GM12878 (cell line): ENCODE data around the gene SFT2D1. TPM values are rescaled to one million over a fixed set of nuclear protein-coding genes. Genes with fewer than 3 reads are reported as not detected.

Source experiments
- ATAC-seq: fragments of 200-7000 bp; cut with Tn5 transposase; 3 replicates; pipeline ENCODE4 v1.9.1; 2020; ENCODE audit warnings: mild to moderate bottlenecking, moderate library complexity
- BruUV-seq: library from RNA; stranded (reverse); fragments of 400-500 nt; replicated peaks from 2 replicates; lab custom pipeline; 2021; lab: Mats Ljungman, UMichigan
- CTCF ChIA-PET: fragments of 300-600 bp; sonication (Branson Sonifier 250); formaldehyde crosslinking; extraction: SDS; loops from one replicate; lab custom pipeline; 2021; ENCODE audit warnings: inconsistent platforms; lab: Yijun Ruan, JAX
- POLR2A ChIA-PET: fragments of 350-600 bp; formaldehyde crosslinking; extraction: SDS; loops from one replicate; lab custom pipeline; 2021; ENCODE audit warnings: inconsistent platforms; lab: Charles Lee
- RAD21 ChIA-PET: fragments of 300-600 bp; sonication (Branson Sonifier 250); formaldehyde crosslinking; loops from one replicate; lab custom pipeline; 2023; ENCODE audit warnings: antibody characterized with exemption; ENCODE audit not compliant: unreplicated experiment; lab: Charles Lee
- SMC1A ChIA-PET: fragments of 300-600 bp; sonication (Branson Sonifier 250); formaldehyde crosslinking; loops from one replicate; lab custom pipeline; 2023; ENCODE audit not compliant: unreplicated experiment, uncharacterized antibody; lab: Charles Lee
- DNase-seq: peaks from one replicate; pipeline ENCODE4 v3.0.0-alpha.2; 2011; ENCODE audit warnings: low read depth, low spot score
- FAIRE-seq: peaks from 3 replicates; lab custom pipeline; 2011; peaks lifted over from hg19 to GRCh38; lab: Jason Lieb, UNC
- H2AFZ ChIP-seq: 2 replicates; pipeline ENCODE4 v1.6.0; 2011; ENCODE audit warnings: low read depth, low read length, control low read depth; ENCODE audit not compliant: control insufficient read depth
- H3K27ac ChIP-seq: 2 replicates; pipeline ENCODE4 v1.5.1; 2011; ENCODE audit warnings: control low read depth; ENCODE audit not compliant: control insufficient read depth, insufficient read depth
- H3K27me3 ChIP-seq, 2 experiments: replicated peaks in 1 of 2; 2 replicates each; pipeline versions ENCODE4 v1.6.0 to v1.6.1; 2011; ENCODE audit warnings: low read length in 1 of 2; ENCODE audit not compliant: control insufficient read depth in 2 of 2, insufficient read depth in 2 of 2
- H3K36me3 ChIP-seq, 2 experiments: 2 replicates each; pipeline ENCODE4 v1.5.1; 2011; ENCODE audit warnings: low read length in 1 of 2; ENCODE audit not compliant: control insufficient read depth in 2 of 2, insufficient read depth in 2 of 2
- H3K4me1 ChIP-seq: 2 replicates; pipeline ENCODE4 v1.6.1; 2011; ENCODE audit warnings: mild to moderate bottlenecking, low read length, moderate library complexity, mixed read lengths; ENCODE audit not compliant: control insufficient read depth, insufficient read depth
- H3K4me2 ChIP-seq: 2 replicates; pipeline ENCODE4 v1.6.0; 2011; ENCODE audit warnings: control low read depth; ENCODE audit not compliant: control insufficient read depth, insufficient read depth
- H3K4me3 ChIP-seq: fragments of 200-600 bp; sonication (generic); 2 replicates; pipeline ENCODE4 v1.5.1; 2016
- H3K79me2 ChIP-seq: 2 replicates; pipeline ENCODE4 v1.6.0; 2011; ENCODE audit warnings: low read length; ENCODE audit not compliant: control insufficient read depth, insufficient read depth
- H3K9ac ChIP-seq: 2 replicates; pipeline ENCODE4 v1.8.0; 2011; ENCODE audit warnings: low read length, control low read depth, mixed read lengths; ENCODE audit not compliant: control insufficient read depth, insufficient read depth
- H3K9me3 ChIP-seq: replicated peaks from 3 replicates; pipeline ENCODE4 v1.5.1; 2011; ENCODE audit warnings: mild to moderate bottlenecking, low read length; ENCODE audit not compliant: control insufficient read depth, insufficient read depth
- H4K20me1 ChIP-seq: 2 replicates; pipeline ENCODE4 v1.6.0; 2011; ENCODE audit not compliant: control insufficient read depth, insufficient read depth
- CHD1 ChIP-seq: IDR thresholded peaks from 2 replicates; pipeline ENCODE4 v1.6.1; 2012; ENCODE audit warnings: low read depth, low read length, improper control_type of control experiment
- CHD2 ChIP-seq: IDR thresholded peaks from 2 replicates; pipeline ENCODE4 v1.6.1; 2011; ENCODE audit warnings: low read depth, low read length, improper control_type of control experiment, borderline replicate concordance
- EGR1 ChIP-seq, 2 experiments: IDR thresholded peaks; 1 replicate in 1 of 2; 2 replicates in 1 of 2; pipeline ENCODE4 v1.6.1; 2011 to 2012; ENCODE audit warnings: low read depth in 2 of 2, low read length in 2 of 2, borderline replicate concordance in 1 of 2, mild to moderate bottlenecking in 1 of 2, moderate library complexity in 1 of 2
- FOXK2 ChIP-seq: fragments of 450-650 bp; IDR thresholded peaks from 2 replicates; pipeline ENCODE4 v1.6.1; 2017; ENCODE audit warnings: mild to moderate bottlenecking, moderate library complexity
- MEF2A ChIP-seq: IDR thresholded peaks from 2 replicates; pipeline ENCODE4 v1.6.1; 2011; ENCODE audit warnings: low read depth, mild to moderate bottlenecking, low read length, moderate library complexity; ENCODE audit not compliant: insufficient read depth
- NBN ChIP-seq: fragments of 450-650 bp; IDR thresholded peaks from 2 replicates; pipeline ENCODE4 v1.6.1; 2016
- PML ChIP-seq: IDR thresholded peaks from 2 replicates; pipeline ENCODE4 v1.6.1; 2012; ENCODE audit warnings: low read length, inconsistent platforms
- POLR2AphosphoS2 ChIP-seq: IDR thresholded peaks from 2 replicates; pipeline ENCODE4 v1.6.1; 2011; ENCODE audit warnings: low read depth, mild to moderate bottlenecking, low read length, improper control_type of control experiment, moderate library complexity
- SMARCA5 ChIP-seq: fragments of 450-650 bp; IDR thresholded peaks from 2 replicates; pipeline ENCODE4 v1.6.1; 2017; ENCODE audit warnings: mild to moderate bottlenecking
- WRNIP1 ChIP-seq: IDR thresholded peaks from 2 replicates; pipeline ENCODE4 v1.6.1; 2011; ENCODE audit warnings: low read depth, low read length, improper control_type of control experiment, borderline replicate concordance
- YY1 ChIP-seq: IDR thresholded peaks from 2 replicates; pipeline ENCODE4 v1.6.1; 2011; ENCODE audit warnings: low read depth, mild to moderate bottlenecking, low read length
- ZBED1 ChIP-seq: IDR thresholded peaks from 2 replicates; pipeline ENCODE4 v1.6.1; 2016; ENCODE audit warnings: borderline replicate concordance
- ZBTB11 ChIP-seq: fragments of 450-650 bp; formaldehyde crosslinking; IDR thresholded peaks from 2 replicates; pipeline ENCODE4 v1.5.0; 2022; ENCODE audit warnings: mild to moderate bottlenecking, missing genetic modification characterization
- WGBS: methylation state at CpG from one replicate; pipeline ENCODE4 v1.1.6; 2016; ENCODE audit warnings: low lambda C conversion rate; ENCODE audit not compliant: insufficient replicate concordance, insufficient coverage; ENCODE audit errors: missing lambda C conversion rate; 5-methylcytosine and 5-hydroxymethylcytosine counted together
- in situ Hi-C: fragments of 300-500 bp; cut with MboI; formaldehyde crosslinking; loops from 9 replicates; pipeline ENCODE4 v1.14.3; 2018; ENCODE audit warnings: mixed read lengths
- intact Hi-C: fragments of 100-400 bp; cut with micrococcal nuclease; formaldehyde crosslinking; loops from one replicate; pipeline ENCODE4 v1.14.2; 2022; ENCODE audit not compliant: unreplicated experiment
- polyA plus RNA-seq, 11 experiments: library from polyadenylated mRNA; depleted of rRNA in 4 of 11; unstranded in 6 of 11; stranded (reverse) in 5 of 11; fragments of >200 nt; fragmentation: Nextera tagmentation in 4 of 11; fragmentation: Illumina TruSeq in 1 of 11; extraction: Ambion mirVana in 4 of 11; extraction: Trizol in 1 of 11; gene quantifications; 1 replicate in 1 of 11; 2 replicates in 10 of 11; pipeline versions ENCODE4 v1.2.1 to v1.2.3, GENCODE V29; 2011 to 2016; ENCODE audit warnings: inconsistent platforms in 2 of 11, missing spikeins in 2 of 11, low read depth in 1 of 11
- total RNA-seq, 4 experiments: library from RNA; depleted of rRNA in 3 of 4; stranded (reverse); fragments of >200 nt in 3 of 4; fragmentation: Illumina TruSeq in 1 of 4; extraction: Trizol in 1 of 4; gene quantifications; 2 replicates each; pipeline versions ENCODE4 v1.2.1 to v1.2.3, GENCODE V29; 2013 to 2021
- TF ChIP-seq, protein P1 (sequence below): IDR thresholded peaks from 2 replicates; pipeline ENCODE4 v1.6.1; 2012; ENCODE audit warnings: low read depth, low read length, improper control_type of control experiment

Gene SFT2D1
- total and polyA plus RNA-seq, 10 of the 15 experiments (the other 5 are each of a cell fraction or from before 2014, with no cell fraction given) = 69.5 to 281 (median 124) TPM

GRCh38 chr6:166379800-166380199, 37.5 kb upstream of the SFT2D1 start:
- ChIA-PET POLR2A (interaction anchor here (1.0 to 2.8 kb wide), 6 partner anchors 28 to 70 kb away, joined by 3 to 24 read pairs (median 6); partner anchors contain the start of gene SFT2D1), SMC1A (interaction anchor here (1.1 to 6.9 kb wide), 18 partner anchors 14 to 103 kb away, joined by 3 to 79 read pairs (median 7); partner anchors contain the start of genes PRR18 and SFT2D1)
- no TSS peak for BruUV-seq
- H3K27me3 ChIP-seq = no peaks in the 10 kb centered on the region
- H3K27ac ChIP-seq = no peak overlapping the region
- in situ Hi-C loops = loop anchor here (5.0 kb wide), 1 partner anchor 47 kb away; no protein-coding TSS in a partner anchor
- peaks cover 5% of the 10 kb centered on the region for H3K4me1 ChIP-seq
- no peak for DNase-seq
- H3K79me2 ChIP-seq = peaks cover 39% of the 10 kb centered on the region
- WGBS = 84% methylated on average over 4 of the region's 4 CpGs
- H3K9me3 ChIP-seq = no peaks in the 10 kb centered on the region
- H3K4me3 ChIP-seq = no peak overlapping the region
- no peaks in the 10 kb centered on the region for H3K36me3 ChIP-seq
- no peak for ATAC-seq
- no peak overlapping the region for H3K9ac ChIP-seq
- TF ChIP-seq FOXK2 (no peak), NBN (no peak), EGR1 (IDR thresholded peaks at IDR 0.05; ENCODE audit: borderline replicate concordance in 1 of 2, low read depth in 2 of 2, low read length in 2 of 2) (no peak), YY1 (no peak), SMARCA5 (no peak), PML (no peak), WRNIP1 (no peak), ZBTB11 (CRISPR knock-in tag) (no peak), CHD1 (no peak), ZBED1 (no peak), CHD2 (no peak), MEF2A (no peak), POLR2AphosphoS2 (no peak)
- TF ChIP-seq, protein P1, sequence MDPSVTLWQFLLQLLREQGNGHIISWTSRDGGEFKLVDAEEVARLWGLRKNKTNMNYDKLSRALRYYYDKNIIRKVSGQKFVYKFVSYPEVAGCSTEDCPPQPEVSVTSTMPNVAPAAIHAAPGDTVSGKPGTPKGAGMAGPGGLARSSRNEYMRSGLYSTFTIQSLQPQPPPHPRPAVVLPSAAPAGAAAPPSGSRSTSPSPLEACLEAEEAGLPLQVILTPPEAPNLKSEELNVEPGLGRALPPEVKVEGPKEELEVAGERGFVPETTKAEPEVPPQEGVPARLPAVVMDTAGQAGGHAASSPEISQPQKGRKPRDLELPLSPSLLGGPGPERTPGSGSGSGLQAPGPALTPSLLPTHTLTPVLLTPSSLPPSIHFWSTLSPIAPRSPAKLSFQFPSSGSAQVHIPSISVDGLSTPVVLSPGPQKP = no peak
- TF ChIP-seq, all 136 proteins: peak for 0
- ChIA-PET RAD21 (interaction anchor here (0.6 to 4.3 kb wide), 12 partner anchors 14 to 569 kb away, joined by 3 to 73 read pairs (median 15); no protein-coding TSS in a partner anchor), CTCF (interaction anchor here (0.9 to 7.4 kb wide), 14 partner anchors 9 to 103 kb away, joined by 3 to 211 read pairs (median 14); partner anchors contain the start of gene PRR18)
- Histone ChIP-seq H4K20me1 (no peaks in the 10 kb centered on the region), H2AFZ (no peak overlapping the region), H3K4me2 (no peak overlapping the region)
- no peak for FAIRE-seq
- intact Hi-C loops = no loop called here
